Activated T-cell treated with anti-CD3 and anti-CD28 coated beads for 4 hours (primary cell): Measurements from ENCODE around the gene UBQLN4.
"Not testable (repeated sequence)": the region's sequence is repeated elsewhere in the genome, so short reads cannot be mapped to it uniquely, and the experiment has no call there.

Experiments
- DNase-seq: peaks from one replicate; pipeline ENCODE4 v3.0.0-alpha.2; 2020

UBQLN4 gene

GRCh38 chr1:156055281-156056048 lies 1.9 kb upstream of the UBQLN4 start:
- DNase-seq, result no peak

- peak; percentile 98 for DNase-seq
Measured at GRCh38 chr1:156054500-156055280, 1.1 kb upstream of the UBQLN4 start, which contains the start of gene LAMTOR2. LAMTOR2 (plus strand) TSS chr1:156054782; CDS start chr1:156054890, 108 bp downstream.

GRCh38 chr1:156052862-156053767 lies 483 bp downstream of the UBQLN4 start:
- DNase-seq, result peak; percentile 62

- DNase-seq, result no peak
Measured at GRCh38 chr1:156051011-156051725, 2.4 kb downstream of the UBQLN4 start.

- no peak for DNase-seq
Measured at GRCh38 chr1:156050376-156050775, 3.2 kb downstream of the UBQLN4 start.

- DNase-seq, result no peak
Measured at GRCh38 chr1:156048663-156049258, 4.8 kb downstream of the UBQLN4 start.

GRCh38 chr1:156045076-156045475 lies 8.5 kb downstream of the UBQLN4 start:
- DNase-seq, result no peak

- DNase-seq, result no peak
Measured at GRCh38 chr1:156042828-156043227, 10.8 kb downstream of the UBQLN4 start.

GRCh38 chr1:156034991-156035390 lies 18.6 kb downstream of the UBQLN4 start:
- DNase-seq, result not testable (repeated sequence)

GRCh38 chr1:156033011-156033410 lies 20.6 kb downstream of the UBQLN4 start:
- no peak for DNase-seq

GRCh38 chr1:156026588-156026987 lies 27.0 kb downstream of the UBQLN4 start:
- DNase-seq, result no peak

- no peak for DNase-seq
Measured at GRCh38 chr1:156025876-156026275, 27.7 kb downstream of the UBQLN4 start.

- no peak for DNase-seq
Measured at GRCh38 chr1:156024801-156025200, 28.8 kb downstream of the UBQLN4 start.

- no peak for DNase-seq
Measured at GRCh38 chr1:156021954-156022353, 31.6 kb downstream of the UBQLN4 start.

- DNase-seq, result no peak
Measured at GRCh38 chr1:156021093-156021428, 32.5 kb downstream of the UBQLN4 start.

GRCh38 chr1:156020293-156021092 lies 33.1 kb downstream of the UBQLN4 start, which contains the start of gene SSR2:
SSR2 (minus strand) TSS chr1:156020951; CDS start chr1:156020167, 784 bp downstream.
- peak; percentile 72 for DNase-seq

GRCh38 chr1:156019946-156020292 lies 33.7 kb downstream of the UBQLN4 start:
- DNase-seq, result no peak

- no peak for DNase-seq
Measured at GRCh38 chr1:156014829-156015228, 38.8 kb downstream of the UBQLN4 start.

GRCh38 chr1:156012051-156012817 lies 41.4 kb downstream of the UBQLN4 start:
- no peak for DNase-seq

- no peak for DNase-seq
Measured at GRCh38 chr1:156009404-156009803, 44.2 kb downstream of the UBQLN4 start.
